HG02884 (cell line): ENCODE results near the gene CCNB1.
A peak's percentile ranks its signal among the peaks of the same experiment; 100 is the strongest.
"Not testable (repeated sequence)": the region's sequence is repeated elsewhere in the genome, so short reads cannot be mapped to it uniquely, and the experiment has no call there.

Source experiments
- ATAC-seq: cut with Tn5 transposase; IDR thresholded peaks from one replicate; pipeline ENCODE4 v1.9.1; 2021; ENCODE audit warnings: mild to moderate bottlenecking, moderate library complexity; ENCODE audit not compliant: unreplicated experiment

Gene CCNB1

DNA sequence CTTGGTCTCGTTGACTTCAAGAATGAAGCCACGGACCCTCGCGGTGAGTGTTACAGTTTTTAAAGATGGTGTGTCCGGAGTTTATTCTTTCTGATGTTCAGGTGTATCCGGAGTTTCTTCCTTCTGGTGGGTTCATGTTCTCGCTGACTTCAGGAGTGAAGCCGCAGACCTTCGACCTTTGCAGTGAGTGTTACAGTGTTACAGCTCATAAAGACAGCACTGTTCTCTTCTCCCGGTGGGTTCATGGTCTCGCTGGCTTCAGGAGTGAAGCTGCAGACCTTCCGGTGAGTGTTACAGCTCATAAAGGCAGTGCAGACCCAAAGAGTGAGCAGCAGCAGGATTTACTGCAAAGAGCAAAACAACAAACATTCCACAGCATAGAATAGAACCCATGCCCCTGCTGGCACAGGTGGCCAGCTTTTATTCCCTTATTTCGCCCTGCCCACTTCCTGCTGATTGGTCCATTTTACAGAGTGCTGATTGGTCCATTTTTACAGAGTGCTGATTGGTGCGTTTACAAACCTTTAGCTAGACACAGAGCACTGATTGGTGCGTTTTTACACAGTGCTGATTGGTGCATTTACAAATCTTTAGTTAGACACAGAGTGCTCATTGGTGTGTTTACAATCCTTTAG, 14.8 kb downstream of the CCNB1 start:
- not testable (repeated sequence) for ATAC-seq

DNA sequence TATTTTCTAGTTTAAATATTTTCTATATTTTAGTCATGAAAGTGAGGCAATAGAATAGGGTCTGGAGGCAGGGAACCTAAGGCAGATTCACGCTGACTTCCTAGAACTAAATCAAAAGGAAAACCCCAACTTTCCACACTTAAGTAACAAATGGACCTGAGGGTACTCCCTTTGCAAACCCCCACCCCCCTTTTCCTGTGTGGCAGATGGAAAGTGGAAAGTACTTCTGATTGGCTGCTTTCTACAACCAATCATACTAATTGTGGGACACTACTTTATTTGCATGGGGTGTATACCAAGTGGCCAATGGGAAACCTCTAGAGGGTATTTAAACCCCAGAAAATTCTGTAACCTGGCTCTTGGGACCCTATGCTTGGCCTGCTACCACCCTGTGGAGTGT, 17.7 kb downstream of the CCNB1 start:
- ATAC-seq, result no peak

DNA sequence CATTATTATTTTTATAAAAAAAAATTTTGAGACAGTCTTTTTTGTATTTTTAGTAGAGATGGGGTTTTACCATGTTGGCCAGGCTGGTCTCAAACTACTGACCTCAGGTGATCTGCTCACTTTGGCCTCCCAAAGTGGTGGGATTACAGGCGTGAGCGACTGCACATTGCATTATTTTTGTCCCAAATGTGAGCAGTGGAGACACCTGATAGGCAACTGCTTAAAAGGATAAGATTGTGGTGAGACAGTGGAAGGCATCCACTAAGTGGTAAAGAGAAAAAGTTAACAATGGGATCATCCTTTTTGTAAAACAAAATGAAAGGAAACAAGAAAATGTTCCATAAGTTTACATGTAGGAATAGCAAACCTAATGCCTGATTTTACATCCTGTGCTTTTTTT, 20.4 kb downstream of the CCNB1 start:
- no peak for ATAC-seq

DNA sequence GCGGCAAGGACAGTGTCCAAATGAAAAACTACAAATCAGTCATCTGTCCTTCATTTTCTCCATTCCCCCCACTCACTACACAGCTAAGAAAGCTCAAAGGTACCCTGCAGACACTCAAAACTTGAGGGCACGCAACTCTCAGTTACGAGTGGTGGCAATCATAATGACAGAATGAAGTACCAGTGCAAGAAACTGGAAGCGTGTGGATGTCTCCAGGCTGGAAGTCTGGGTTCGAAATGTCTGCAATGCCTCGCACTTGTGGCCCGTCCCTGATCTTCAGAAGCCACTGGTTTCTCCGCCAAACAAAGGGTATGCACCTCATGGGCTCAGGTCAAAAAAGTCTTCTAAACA, 21.8 kb downstream of the CCNB1 start:
- no peak for ATAC-seq

DNA sequence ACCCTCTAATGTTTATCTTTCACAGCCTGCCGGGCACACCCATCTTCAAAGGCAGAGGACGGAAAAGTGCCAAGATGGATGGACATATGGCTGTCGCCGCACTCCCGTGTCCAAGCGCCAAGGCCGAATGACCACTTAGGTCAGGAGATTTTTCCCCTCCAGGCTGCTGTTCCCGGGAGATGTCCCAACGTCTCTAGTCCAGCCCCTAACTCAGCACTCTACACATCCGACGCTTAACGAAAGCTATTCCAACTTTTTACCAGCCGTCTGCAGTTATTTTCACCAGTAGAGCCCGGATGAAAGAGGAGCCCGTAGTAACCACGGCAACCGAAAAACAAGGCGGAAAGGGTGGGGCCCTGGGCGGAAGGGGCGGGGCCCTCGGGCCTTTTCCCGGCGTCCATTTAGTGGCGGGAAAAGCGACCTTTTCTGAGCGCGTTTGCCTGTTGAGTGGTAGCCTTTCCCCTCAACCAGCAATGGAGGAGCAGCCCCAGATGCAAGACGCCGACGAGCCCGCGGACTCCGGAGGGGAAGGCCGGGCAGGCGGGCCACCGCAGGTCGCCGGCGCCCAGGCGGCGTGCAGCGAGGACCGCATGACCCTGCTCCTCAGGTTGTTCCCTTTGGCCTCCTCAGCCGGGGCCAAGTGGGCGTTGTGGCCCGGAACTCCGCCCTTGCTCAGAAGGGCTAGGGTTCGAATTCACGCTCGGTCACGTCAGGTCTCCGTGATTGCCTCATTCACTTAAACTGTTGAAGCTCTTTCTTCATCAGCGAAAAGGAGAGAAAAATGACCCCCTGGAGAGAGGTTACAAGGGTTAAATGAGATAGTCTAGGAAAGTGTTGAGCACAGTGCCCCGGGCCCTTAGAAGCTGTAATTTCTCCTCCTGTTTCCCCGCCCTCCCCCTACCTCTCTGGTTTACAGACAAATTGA, 22.5 kb downstream of the CCNB1 start, which contains the start of gene CENPH:
TSS of gene CENPH (plus strand) at position 422 of the 925 bp plus-strand sequence. CDS start at position 474, 52 bp downstream.
- ATAC-seq, result peak; percentile 95

DNA sequence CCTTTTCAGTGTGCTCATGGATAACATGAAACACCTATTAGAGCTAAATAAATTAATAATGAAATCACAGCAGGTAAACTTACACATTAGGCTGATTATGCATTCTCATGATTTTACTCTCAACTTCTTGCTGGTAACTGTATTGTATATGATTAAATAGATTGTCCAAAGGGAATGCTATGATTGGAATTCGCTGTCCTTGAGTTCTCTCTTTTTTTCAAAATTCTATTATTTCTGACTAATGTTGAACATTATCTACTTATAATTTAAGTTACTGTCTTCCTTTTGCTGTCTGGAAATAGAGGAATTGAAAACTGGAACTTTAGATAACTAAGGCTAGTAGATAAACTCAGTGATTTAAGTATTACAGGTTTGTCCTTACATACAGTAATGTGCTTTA, 35.5 kb downstream of the CCNB1 start:
- no peak for ATAC-seq

DNA sequence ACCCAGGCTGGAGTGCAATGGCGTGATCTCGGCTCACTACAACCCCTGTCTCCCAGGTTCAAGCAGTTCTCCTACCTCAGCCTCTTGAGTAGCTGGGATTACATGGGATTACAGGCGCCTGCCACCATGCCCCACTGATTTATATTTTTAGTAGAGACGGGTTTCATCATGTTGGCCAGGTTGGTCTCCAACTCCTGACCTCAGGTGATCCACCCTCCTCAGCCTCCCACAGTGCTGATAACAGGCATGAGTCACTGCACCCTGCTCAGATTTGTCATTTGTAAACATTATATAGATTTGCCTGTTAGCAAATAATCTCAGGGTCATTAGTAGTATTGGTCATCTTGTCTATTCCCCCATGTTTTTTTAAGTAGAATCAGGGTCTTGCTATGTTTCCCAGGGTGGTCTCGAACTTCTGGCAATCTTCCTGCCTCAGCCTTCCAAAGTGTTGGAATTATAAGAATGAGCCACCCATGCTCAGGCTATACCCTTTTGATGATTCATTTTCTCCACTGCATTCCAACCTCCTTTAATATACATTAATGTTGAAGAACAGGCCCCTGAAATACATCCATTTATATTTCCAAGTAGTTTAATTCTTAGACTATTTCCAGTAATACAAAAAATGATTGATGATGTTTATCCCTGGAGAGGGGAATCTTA, 39.7 kb downstream of the CCNB1 start:
- ATAC-seq, result no peak

DNA sequence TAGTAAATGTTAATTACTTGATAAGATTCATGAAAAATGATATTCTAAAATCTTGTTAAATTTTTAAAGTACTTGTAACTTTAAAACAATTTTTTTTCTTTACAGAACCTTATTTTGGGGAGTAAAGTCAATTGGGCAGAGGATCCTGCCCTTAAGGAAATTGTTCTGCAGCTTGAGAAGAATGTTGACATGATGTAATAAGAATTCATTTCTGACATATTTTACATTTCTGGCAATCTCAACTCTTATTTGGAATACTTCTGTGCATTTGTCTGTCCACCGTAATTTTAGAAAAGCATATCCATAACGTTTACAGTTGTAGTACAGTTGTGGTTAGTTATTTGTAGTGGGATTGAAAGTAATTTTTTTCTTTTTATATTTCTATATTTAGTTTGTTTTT, 42.7 kb downstream of the CCNB1 start:
- no peak for ATAC-seq

DNA sequence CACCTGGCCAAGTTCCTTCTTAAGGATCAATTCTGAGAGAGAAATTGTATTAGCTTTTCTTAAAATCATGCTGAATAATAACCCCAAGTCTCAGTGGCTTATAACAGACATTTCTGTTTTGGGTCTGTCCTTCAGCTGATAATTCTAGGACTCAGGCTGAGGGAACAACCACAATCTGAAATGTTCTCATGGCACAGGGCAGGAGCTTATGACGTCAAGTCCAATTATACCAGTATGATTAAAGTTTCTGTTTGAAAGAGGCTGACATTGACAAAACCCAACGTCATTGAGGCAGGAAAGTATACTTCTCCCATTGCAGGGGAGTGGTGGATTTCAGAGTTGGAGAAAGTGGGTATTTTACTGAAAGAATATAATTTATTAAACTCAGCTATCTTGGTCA, 44.2 kb downstream of the CCNB1 start:
- no peak for ATAC-seq

DNA sequence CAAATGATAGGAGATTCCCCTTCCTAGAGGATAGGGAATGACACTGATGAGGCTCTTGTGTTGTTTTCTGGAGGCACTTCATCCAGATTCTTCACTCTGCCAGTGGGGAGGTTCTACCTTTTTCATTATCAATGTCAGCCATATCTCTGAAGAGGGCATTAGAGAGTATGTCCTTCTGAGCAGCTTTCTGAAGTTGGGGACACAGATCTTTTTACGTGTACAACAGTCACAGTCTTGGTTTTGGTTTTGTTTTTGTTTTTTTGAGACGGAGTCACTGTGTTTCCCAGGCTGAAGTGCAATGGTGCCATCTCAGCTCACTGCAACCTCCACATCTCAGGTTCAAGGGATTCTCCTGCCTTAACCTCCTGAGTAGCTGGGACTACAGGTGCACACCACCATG, 45.1 kb downstream of the CCNB1 start:
- no peak for ATAC-seq

DNA sequence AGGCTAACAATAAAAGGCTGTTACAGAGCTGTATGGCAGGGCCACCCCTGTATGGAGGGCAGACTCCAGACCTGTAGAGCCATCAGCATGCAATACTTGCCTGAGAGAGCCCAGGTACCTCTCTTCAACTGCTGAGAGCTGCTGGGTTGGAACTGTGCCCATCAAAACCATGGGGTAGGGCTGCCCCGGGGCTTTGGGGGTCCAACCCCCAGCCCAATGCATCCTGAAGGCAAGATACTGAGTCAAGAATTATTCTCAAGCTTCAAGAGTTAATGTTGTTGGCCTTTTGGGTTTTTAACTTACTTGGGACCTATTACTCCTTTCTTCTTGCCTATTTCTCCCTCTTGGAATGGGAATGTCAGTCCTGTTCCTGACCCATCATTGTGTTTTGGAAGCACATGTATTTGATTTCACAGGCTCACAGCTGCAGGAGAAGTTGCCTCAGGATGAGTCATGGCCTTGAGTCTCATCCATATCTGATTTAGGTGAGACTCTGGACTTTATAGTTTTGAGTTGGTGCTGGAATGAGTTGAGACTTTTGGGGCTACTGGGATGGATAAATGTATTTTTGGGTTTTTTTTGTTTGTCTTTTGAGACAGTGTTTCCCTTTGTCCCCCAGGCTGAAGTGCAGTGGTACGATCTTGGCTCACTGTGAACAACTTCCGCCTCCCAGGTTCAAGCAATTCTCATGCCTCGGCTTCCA, 46.7 kb downstream of the CCNB1 start:
- ATAC-seq, result no peak

DNA sequence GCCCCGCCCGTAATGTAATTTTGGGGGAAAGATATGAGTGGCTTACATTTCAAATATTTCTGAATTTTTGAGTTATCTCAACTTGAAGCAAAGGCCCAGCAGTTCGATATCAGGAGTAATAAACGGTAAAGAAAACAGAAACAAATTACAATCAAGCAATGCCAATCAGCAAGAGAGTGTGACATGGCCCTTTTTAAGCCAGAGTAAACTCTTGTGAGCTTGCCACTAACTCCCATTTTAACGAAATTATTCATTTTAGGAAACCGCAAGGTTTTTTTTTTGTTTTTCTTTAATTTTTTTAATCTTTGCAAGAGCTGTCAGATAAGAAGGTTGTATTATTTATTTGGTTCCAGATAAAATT, 50.2 kb downstream of the CCNB1 start:
- ATAC-seq, result no peak

DNA sequence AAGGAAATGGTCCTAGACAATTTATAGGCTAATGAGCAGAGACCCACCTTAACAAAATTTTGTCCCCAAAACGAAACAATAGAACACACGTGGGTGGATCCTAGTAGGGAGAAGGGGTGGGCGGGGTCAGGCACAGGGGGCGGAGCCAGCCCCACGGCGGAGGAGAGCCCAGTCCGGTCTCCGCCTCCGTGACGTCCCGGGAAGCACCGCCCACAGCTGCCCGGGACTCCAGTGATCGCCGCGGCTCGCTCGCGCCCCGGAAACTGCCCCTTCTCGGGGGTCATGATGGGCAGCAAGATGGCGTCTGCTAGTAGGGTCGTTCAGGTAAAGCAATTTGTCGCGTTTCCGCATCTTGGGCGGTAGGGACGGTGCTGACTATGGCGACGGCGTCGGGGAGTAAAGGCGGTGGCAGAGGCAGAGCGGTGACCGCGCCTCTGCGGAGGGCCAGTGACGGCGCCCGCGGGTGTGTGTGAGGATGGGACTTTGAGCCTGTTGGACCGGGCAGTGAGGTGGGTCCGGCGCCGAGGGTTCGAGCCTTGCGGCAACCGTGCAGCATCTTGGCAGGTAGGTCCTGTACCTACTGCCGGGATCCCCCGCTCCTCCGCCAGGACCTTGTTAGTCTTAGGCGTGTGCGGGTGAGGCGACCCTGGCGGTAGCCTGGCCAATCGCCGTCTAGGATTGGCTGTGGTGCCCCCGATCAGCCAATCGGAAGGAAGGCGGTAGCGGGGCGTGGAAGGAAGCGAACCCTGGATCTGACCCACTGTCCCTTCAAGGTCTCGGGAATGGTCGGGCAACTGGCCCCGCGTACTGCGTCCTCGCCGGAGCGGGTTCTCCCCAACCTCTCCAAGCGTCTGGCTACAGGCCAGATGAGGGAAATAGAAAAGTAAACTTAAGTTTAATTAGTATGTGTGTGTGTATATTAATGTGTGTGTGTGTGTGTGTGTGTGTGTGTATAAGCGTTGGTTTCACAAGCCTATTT, 50.9 kb downstream of the CCNB1 start:
- peak; percentile 95 for ATAC-seq

DNA sequence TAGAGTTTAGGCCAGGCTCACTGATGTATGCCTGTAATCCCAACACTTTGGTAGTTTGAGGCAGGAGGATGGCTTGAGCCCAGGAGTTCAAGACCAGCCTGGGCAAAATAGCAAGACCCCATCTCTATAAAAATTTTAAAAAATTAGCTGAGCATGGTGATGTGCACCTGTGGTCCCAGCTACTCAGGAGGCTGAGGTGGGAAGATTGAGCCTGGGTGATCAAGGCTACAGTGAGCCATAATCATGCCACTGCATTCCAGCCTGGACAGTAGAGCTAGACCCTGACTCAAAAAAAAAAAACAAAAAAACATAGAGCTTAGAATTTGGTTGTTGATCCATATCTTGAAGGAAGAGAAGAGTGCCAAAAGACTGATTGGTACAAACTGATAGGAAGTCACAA, 53.0 kb downstream of the CCNB1 start:
- no peak for ATAC-seq

DNA sequence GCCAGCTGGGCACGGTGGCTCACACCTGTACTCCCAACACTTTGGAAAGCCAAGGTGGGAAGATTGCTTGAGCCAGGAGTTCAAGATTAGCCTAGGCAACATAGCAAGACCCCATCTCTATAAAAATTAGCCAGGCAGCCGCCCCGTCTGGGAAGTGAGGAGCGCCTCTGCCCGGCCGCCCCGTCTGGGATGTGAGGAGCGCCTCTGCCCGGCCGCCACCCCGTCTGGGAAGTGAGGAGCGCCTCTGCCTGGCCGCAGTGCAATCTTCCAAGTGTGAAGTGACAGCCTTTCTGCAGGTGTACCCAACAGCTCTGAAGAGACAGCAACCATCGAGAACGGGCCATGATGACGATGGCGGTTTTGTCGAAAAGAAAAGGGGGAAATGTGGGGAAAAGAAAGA, 53.4 kb downstream of the CCNB1 start:
- not testable (repeated sequence) for ATAC-seq

DNA sequence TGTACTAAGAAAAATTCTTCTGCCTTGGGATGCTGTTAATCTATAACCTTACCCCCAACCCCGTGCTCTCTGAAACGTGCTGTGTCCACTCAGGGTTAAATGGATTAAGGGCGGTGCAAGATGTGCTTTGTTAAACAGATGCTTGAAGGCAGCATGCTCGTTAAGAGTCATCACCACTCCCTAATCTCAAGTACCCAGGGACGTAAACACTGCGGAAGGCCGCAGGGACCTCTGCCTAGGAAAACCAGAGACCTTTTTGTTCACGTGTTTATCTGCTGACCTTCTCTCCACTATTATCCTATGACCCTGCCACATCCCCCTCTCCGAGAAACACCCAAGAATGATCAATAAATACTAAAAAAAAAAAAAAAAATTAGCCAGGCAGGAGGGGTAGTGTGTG, 53.9 kb downstream of the CCNB1 start:
- not testable (repeated sequence) for ATAC-seq

DNA sequence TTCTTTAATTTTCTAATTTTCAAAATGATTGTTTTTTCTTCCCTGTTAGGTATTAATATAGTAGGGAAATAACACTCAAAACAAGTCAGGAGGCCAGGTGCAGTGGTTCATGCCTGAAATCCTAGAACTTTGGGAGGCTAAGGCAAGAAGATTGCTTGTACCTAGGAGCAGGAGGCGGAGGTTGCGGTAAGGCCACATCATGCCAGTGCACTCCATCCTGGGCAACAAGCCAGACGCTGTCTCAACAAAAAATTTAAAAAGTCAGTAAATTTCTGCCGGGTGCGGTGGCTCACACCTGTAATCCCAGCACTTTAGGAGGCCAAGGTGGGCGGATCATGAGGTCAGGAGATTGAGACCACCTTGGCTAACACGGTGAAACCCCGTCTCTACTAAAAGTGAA, 57.6 kb downstream of the CCNB1 start:
- ATAC-seq, result no peak

DNA sequence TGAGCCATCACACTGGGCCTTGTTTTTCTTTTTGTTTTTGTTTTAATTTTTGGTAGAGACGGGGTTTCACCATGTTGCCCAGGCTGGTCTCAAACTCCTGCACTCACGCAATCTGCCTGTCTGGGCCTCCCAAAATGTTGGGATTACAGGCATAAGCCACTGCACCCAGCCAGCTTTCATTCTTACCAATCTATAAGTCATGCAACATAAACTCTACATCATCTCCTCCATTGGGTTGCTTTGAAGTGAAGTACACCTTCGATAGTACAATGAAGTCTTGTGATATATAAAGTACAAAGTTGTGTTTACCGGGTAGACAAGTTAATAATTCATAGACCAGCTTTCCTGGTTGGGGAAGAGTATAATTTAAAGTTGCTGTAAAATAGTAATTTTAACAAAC, 58.9 kb downstream of the CCNB1 start:
- ATAC-seq, result no peak
